Suprapubic skin (tissue), 4 donors: ENCODE results near the gene PPP1R9A. TPM values are rescaled to one million over a fixed set of nuclear protein-coding genes. Genes with fewer than 3 reads are reported as not detected.

ENCODE experiments used
- DNase-seq, 2 donors: peaks; one replicate each; pipeline ENCODE4 v3.0.0-alpha.2; 2019; ENCODE audit warnings: low spot score in 2 of 2
- H3K27ac ChIP-seq: fragments of 200-600 bp; sonication (generic); one replicate; pipeline ENCODE4 v1.5.1; 2019
- H3K27me3 ChIP-seq: fragments of 200-600 bp; sonication (generic); one replicate; pipeline ENCODE4 v1.5.1; 2019
- H3K36me3 ChIP-seq: fragments of 200-600 bp; sonication (generic); one replicate; pipeline ENCODE4 v1.5.1; 2019
- H3K4me1 ChIP-seq: fragments of 200-600 bp; sonication (generic); one replicate; pipeline ENCODE4 v1.5.1; 2019
- H3K4me3 ChIP-seq: fragments of 200-600 bp; sonication (generic); one replicate; pipeline ENCODE4 v1.5.1; 2019; ENCODE audit warnings: mild to moderate bottlenecking
- H3K9me3 ChIP-seq: fragments of 200-600 bp; sonication (generic); one replicate; pipeline ENCODE4 v1.5.1; 2019
- CTCF ChIP-seq, 2 donors: fragments of 200-600 bp in 1 of 2; fragments of 450-650 bp in 1 of 2; sonication (generic) in 1 of 2; IDR thresholded peaks; one replicate each; pipeline ENCODE4 v1.5.1; 2016 to 2019; ENCODE audit warnings: antibody characterized with exemption in 2 of 2, mild to moderate bottlenecking in 1 of 2, moderate library complexity in 1 of 2
- EP300 ChIP-seq: sonication (generic); formaldehyde crosslinking; IDR thresholded peaks from one replicate; pipeline ENCODE4 v1.6.1; 2017; ENCODE audit warnings: antibody characterized with exemption
- POLR2A ChIP-seq, 2 donors: fragments of 450-650 bp; IDR thresholded peaks; one replicate each; pipeline ENCODE4 v1.6.1; 2017; ENCODE audit warnings: antibody characterized with exemption in 2 of 2, mild to moderate bottlenecking in 2 of 2, moderate library complexity in 2 of 2
- POLR2AphosphoS5 ChIP-seq, 3 donors: sonication (generic); formaldehyde crosslinking; IDR thresholded peaks; one replicate each; pipeline ENCODE4 v1.6.1; 2017; ENCODE audit warnings: antibody characterized with exemption in 3 of 3
- WGBS: methylation state at CpG from one replicate; pipeline ENCODE4 v1.1.5; 2018; 5-methylcytosine and 5-hydroxymethylcytosine counted together
- total RNA-seq, 4 donors: library from RNA; depleted of rRNA; stranded (reverse); fragments of >200 nt; gene quantifications; one replicate each; pipeline ENCODE4 v1.1.0, GENCODE V29; 2016

PPP1R9A gene
- total RNA-seq, 4 donors from 2014 or later, result 0.49 to 8.6 (median 2.5) TPM

- 86% methylated on average over 4 of the region's 4 CpGs for WGBS
- H3K27me3 ChIP-seq, result no peaks in the 10 kb centered on the region
- no peaks in the 10 kb centered on the region for H3K4me1 ChIP-seq
- H3K27ac ChIP-seq, result no peak overlapping the region
- no peak overlapping the region for H3K4me3 ChIP-seq
- no peaks in the 10 kb centered on the region for H3K9me3 ChIP-seq
- no peak for DNase-seq
- no peaks in the 10 kb centered on the region for H3K36me3 ChIP-seq
- TF ChIP-seq EP300, result no peak
- TF ChIP-seq POLR2A (IDR thresholded peaks at IDR 0.05), result no peak
- no peak for TF ChIP-seq POLR2AphosphoS5 (IDR thresholded peaks at IDR 0.05)
- TF ChIP-seq CTCF (IDR thresholded peaks at IDR 0.05), result no peak
Measured at GRCh38 chr7:94974423-94974822, 67.0 kb downstream of the PPP1R9A start.

- no peaks in the 10 kb centered on the region for H3K27me3 ChIP-seq
- no peak for DNase-seq
- H3K4me3 ChIP-seq, result no peak overlapping the region
- TF ChIP-seq POLR2A (IDR thresholded peaks at IDR 0.05) (no peak), EP300 (no peak), POLR2AphosphoS5 (IDR thresholded peaks at IDR 0.05) (no peak), CTCF (IDR thresholded peaks at IDR 0.05) (no peak)
- H3K4me1 ChIP-seq, result no peaks in the 10 kb centered on the region
- no peak overlapping the region for H3K27ac ChIP-seq
- no peaks in the 10 kb centered on the region for H3K36me3 ChIP-seq
- no peaks in the 10 kb centered on the region for H3K9me3 ChIP-seq
Measured at GRCh38 chr7:94975336-94975735, 67.9 kb downstream of the PPP1R9A start.

GRCh38 chr7:94980418-94981142, 73.2 kb downstream of the PPP1R9A start:
- WGBS, result 86% methylated on average over 6 of the region's 6 CpGs

GRCh38 chr7:94995921-94996320, 88.5 kb downstream of the PPP1R9A start:
- Histone ChIP-seq H3K27me3 (no peaks in the 10 kb centered on the region), H3K27ac (no peak overlapping the region), H3K9me3 (no peaks in the 10 kb centered on the region), H3K36me3 (no peaks in the 10 kb centered on the region), H3K4me3 (no peak overlapping the region), H3K4me1 (no peaks in the 10 kb centered on the region)
- no peak for TF ChIP-seq POLR2A (IDR thresholded peaks at IDR 0.05)
- no peak for TF ChIP-seq EP300
- TF ChIP-seq CTCF (IDR thresholded peaks at IDR 0.05), result no peak
- TF ChIP-seq POLR2AphosphoS5 (IDR thresholded peaks at IDR 0.05), result no peak
- 38% methylated on average over 1 of the region's 1 CpG for WGBS
- DNase-seq, result no peak

More at GRCh38 chr7:94980418-94981142, 73.2 kb downstream of the PPP1R9A start:
- Histone ChIP-seq H3K9me3 (no peaks in the 10 kb centered on the region), H3K27me3 (no peaks in the 10 kb centered on the region), H3K4me1 (no peaks in the 10 kb centered on the region), H3K4me3 (no peak overlapping the region), H3K27ac (no peak overlapping the region), H3K36me3 (no peaks in the 10 kb centered on the region)
- DNase-seq, result no peak
- TF ChIP-seq EP300, result no peak
- TF ChIP-seq CTCF (IDR thresholded peaks at IDR 0.05), result no peak
- no peak for TF ChIP-seq POLR2A (IDR thresholded peaks at IDR 0.05)
- no peak for TF ChIP-seq POLR2AphosphoS5 (IDR thresholded peaks at IDR 0.05)

- Histone ChIP-seq H3K9me3 (no peaks in the 10 kb centered on the region), H3K4me3 (no peak overlapping the region), H3K27me3 (no peaks in the 10 kb centered on the region), H3K36me3 (no peaks in the 10 kb centered on the region), H3K4me1 (no peaks in the 10 kb centered on the region), H3K27ac (no peak overlapping the region)
- TF ChIP-seq POLR2AphosphoS5 (IDR thresholded peaks at IDR 0.05), result no peak
- TF ChIP-seq CTCF (IDR thresholded peaks at IDR 0.05), result no peak
- TF ChIP-seq EP300, result no peak
- TF ChIP-seq POLR2A (IDR thresholded peaks at IDR 0.05), result no peak
- DNase-seq, result no peak
Measured at GRCh38 chr7:94996369-94996768, 89.0 kb downstream of the PPP1R9A start.
